Amniotic epithelial cell (primary cell): ENCODE measurements around the gene PALM2AKAP2.

Experiments
- DNase-seq: peaks from one replicate; pipeline ENCODE4 v3.0.0-alpha.2; 2010; ENCODE audit warnings: low read depth

Gene PALM2AKAP2

DNA sequence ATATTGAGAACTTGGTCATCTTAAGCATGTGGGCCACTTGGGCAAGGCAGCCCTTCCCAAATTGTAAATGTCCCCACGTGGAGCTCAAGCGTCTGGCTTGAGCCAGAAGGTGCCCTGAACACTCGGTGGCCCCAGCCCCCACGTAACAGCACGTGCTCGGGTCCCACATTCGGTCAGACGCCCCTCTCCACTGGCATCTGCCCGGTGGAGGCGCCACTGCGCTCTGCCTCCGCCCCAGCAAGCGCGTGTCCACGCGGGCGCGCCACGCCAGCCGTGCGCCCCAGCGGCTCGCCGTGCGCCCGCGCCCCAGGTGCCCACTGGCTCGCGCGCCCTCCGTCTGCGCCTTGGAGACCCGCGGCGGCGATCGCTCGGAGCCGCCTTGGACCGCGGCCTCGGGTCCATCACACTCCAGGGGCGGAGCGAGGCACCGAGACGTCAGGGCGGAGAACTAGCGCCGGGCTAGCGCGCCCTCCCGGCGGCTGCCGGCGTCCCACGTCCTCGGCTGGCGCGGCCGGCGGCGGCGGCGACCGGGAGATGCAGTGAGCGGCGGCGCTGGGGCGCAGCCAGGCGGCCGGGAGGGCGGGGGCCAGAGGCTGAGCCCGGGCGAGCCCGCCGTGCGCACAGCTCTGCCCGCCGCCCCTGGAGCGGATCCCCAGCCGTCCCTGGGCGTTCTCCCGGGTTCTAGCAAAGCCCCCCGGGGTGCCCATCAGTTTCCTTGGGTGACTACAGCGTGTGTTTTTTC is at the start of gene PALM2AKAP2:
PALM2AKAP2 (plus strand) TSS at position 488 of the 742 bp plus-strand sequence. CDS start 291 bp downstream, outside the sequence.
- DNase-seq: peak; percentile 24

DNA sequence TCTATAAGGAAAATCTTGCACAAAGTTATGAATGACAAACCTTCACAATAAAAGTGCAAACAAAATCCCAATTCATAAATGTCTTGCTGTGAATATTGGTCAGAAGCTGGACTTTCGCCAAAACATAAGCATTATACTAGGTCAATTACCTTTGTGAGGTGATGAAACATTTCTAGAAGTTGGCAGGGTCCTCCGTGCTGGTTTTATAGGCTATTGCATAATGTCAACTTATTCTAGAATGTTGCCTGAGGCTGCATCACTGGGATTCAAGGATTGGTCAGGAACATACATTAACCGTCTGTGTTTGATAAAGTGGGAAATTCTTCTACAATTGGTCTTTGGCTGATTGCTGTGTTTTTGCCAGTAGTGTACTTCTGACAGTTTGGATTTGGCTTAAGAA is 49.8 kb upstream of the PALM2AKAP2 start:
- DNase-seq: no peak

DNA sequence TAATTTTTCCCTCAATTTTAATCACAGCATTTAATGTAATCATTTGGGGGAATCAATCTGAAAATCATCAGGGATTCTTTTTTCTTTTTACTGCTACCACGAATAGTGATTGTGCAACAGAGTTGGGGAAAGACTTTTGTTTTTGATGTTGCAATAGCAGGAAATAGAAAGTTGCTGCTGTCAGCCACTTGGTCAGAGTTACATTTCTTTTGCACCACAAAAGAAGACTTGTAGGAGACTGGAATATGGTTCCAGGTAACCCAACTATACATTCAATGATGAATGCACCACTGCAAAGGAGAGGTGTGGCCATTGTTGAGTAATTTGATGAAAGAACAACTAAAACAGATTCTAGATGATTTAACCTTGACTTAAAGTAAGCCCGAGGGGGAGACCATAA is 46.3 kb upstream of the PALM2AKAP2 start:
- DNase-seq: peak; percentile 75

DNA sequence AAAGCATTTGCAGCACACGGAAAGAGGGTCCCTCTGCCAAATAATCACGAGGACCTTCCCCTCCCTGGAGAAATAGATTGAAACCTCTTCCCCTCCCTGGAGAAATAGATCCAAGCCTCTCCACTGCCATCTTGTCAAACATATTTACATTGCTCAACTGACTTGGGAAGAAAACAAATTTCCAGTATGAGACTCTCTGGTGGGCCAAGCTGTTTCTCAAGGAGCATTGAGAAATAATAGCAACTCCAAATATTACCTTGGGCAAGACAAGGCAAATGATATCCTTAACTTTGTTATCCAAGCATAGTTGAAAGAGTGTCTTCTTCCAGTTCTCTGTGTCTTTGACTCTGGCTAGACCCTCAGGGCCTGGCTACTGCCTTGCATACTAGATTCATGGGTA is 45.2 kb upstream of the PALM2AKAP2 start:
- DNase-seq: no peak

DNA sequence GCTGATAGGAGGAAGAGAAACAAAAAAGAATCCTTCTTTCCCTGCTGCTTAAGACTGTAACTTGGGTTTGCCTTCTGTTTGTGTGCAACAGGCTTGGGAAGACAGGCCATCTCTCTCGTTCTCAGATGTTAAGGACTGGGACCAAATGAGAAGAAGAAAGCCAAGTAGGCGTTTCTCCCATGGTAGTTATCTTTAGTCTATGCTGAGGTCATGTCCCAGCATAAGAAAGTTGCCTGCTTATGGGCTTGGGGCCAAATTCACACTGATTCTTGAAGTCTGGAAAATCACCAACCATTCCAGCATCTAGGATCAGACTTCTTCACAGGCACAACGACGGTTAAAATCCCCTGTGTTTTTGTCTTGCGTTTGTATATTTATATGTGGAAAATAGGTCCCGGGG is 44.2 kb upstream of the PALM2AKAP2 start:
- DNase-seq: no peak

DNA sequence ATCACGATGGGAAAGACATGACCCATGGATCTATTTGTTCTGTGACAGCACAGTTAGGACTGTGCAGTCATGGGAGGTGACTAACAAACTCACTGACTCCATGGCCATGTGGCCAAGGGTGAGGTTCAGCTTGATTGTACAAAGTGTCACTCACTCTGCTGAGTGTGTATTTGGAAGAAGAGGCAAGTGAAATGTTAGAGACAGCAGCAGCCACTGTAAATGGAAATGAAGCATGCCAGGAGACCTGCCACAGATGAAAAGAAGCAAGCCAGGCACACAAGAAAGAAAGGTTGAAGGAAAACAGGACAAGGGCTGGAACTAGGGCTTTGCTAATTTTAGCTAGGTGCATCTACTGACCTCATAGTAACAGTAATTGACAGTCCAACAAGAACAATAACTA is 42.7 kb upstream of the PALM2AKAP2 start:
- DNase-seq: no peak

DNA sequence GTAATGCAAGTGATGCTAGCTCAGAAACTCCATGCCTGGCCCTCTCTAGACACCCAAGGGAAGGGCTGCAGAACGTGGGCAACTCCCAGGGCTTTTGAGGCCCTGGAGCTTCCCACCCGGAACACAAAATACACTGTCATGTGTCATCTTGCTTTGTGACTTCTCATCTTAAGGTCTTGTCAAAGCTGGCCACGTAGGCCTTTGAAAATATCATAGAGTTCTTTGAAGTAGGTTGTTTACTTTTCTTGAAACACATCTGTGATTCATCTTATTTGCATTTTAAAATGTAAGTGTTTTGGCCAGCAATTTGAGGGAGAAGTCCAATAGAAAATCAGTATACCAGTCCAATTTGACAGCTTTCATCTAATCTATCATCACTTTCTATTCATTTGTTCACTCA is 40.2 kb upstream of the PALM2AKAP2 start:
- DNase-seq: no peak

DNA sequence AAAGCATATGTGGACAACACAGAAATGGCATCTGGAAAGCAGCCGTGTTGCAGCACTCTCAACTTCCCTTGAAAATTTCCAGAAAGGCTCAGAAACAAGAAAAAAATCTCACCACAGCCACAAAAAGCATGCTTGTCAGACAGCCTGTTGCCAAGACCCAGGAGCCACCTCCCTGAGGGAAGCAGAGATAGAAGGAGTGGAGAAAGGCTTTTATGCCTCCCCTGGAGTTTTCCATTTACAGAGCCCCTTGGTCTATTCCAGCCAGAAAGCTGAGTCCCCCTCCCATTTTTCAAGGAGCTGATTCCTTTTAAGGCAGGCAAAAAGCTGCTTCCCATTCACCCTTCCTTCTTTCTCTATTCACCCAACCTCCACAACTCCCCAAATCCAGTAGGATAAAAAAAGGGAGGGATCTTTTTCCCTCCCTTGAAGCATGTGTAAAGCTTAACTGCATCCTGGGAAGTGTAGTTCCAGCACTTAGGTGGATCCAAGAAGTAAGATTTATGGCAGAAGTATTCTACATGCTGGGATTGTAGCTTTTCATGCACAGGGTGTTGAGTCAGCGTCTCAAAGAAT is 37.1 kb upstream of the PALM2AKAP2 start:
- peak; percentile 46 for DNase-seq

DNA sequence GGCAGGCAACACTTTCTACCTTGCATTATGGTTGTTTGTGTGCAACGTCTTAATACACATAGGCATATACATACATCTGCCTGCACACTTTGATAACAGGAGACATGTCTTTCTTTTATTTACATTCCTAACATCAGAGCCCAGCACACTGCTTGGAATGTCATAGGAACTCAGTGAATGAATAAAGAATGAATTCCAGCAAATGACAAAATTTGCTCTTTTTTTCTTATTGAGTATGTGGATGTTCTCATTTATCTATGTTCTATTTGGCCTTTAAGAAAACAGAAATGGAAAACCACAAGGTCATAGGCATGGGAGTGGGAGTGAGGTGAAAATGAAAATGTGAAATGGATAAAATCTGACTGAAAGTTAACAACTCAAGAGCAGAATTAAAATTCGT is 36.3 kb upstream of the PALM2AKAP2 start:
- DNase-seq: no peak

DNA sequence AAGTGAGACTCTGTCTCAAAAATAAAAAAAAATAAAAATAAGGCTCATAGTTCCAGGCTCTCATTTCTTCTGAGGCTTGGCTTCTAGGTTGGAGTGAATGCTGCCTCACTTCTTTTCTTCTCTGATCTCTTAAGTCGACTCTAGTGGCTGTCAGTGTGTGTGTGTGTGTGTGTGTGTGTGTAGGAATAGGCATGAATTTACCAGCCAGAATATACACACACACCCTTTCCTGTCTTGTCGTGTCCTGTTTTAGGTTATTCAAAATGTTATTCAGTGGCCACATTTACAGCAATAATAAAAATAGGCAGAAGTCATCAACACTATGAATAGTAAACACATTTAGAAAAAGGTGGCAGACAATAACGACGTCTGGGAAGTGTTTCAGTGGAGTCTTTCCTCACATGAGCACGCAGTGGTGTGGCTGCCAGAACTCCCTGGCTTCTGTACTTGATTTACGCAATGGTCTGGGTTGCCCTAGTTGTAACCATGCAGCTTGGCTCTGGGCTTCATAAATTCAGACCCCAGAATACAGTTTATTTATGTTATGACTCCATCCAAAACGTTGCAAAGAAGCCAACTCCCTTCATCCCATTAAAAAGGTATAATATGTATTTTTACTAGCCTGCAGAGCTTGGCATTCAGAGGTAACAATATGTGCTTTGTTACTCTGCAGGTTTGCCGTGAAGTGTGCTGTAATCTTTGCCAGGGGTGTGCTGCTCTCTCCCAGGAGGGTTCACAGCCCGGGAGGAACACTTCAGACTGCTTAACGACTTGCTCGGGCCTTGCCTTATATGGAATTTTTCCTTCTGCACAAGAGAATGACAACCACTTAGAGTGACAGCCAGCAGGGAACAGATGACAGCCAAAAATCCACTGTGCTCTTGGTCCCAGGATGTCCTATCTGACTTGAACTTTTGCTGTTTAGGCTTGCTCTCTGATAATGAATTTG is 34.4 kb upstream of the PALM2AKAP2 start:
- DNase-seq: peak; percentile 59

DNA sequence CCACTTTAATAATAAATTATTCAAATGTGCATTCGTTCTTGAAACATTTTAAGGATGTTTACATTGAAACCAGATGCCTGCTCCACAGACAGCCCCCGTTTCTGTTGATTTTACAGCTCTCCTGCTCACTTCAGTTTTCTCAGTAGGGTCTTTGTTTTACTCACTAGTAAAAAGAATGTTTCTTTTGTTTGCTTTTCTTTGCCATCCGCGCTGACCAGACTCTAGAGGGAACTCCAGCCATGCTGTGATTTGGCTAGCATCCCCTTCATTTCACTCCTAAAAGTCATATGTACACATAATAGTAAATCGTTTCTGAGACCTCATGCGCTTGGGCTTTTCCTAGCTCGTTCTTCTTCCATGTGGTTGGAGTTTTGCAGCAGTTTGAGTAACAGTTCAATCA is 28.7 kb upstream of the PALM2AKAP2 start:
- DNase-seq: no peak

DNA sequence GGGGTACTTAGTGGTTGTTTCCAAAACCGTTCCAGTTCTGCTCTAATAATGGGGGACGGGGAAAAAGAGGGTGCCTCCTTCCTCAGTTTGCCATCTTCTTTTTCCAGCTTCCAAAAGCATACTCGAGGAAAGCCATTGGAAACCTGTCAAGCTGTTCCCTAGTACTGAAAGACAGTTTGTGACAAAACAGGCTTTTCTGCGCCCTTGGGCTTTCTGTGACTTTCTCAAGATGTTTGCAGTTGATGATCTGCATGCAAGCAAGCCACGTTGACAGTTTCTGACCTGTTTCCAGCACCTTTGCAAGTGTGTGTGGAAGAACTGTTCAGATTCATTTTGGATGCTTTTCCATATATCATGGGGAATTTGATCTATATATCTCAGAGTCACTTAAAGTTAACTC is 26.7 kb upstream of the PALM2AKAP2 start:
- DNase-seq: no peak

DNA sequence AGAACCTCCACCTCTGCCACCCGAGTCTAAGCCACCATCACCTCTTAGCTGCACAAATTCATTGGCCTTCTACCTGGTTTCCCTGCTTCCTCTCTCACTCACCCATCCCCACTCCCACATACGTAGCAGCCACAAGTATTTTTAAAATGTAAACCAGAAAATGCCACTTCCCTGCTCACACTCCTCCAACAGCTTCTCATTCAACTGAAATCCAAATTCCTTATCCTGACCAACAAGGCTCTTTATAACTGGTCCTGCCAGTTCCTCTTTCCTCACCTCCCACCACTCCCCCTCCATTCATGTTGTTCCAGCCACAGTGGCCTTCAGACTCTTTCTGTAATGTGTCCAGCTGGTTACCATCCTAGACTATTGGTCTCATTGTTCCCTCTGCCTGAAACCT is 25.0 kb upstream of the PALM2AKAP2 start:
- DNase-seq: peak; percentile 24

DNA sequence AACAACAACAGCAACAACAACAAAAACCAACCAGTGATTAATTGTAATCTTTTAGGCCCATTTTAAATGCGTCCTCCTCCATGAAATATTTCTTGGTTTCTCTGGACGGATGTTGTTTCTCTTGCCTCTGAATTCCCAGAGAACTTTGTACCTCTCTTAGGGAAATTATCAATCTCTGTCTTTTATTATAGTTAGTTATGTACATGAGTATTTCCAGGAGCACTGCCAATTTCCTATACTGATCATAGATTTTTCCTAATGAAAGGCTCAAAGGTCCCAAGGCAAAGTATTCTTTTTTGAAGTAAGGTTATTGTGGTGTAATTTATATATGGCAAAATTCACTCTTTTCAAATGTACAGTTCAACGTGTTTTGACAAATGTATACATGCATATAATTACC is 20.4 kb upstream of the PALM2AKAP2 start:
- no peak for DNase-seq

DNA sequence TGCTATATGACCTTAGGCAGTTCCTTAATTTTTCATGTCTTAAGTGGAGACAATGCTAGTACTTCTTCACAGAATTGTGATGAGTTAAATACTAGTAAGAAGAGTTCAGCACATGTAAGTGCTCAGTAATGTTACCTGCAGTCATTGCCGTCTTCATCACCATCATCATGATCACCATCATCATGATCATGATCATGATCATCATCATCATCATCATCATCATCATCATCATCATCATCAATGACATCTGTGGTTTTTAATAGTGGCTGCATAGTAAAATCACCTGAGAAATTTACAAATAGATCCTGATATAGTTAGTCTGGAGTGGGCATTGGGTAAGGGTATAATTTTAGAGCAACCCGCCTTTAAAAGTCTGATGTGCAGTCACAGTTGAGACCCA is 14.7 kb upstream of the PALM2AKAP2 start:
- no peak for DNase-seq

DNA sequence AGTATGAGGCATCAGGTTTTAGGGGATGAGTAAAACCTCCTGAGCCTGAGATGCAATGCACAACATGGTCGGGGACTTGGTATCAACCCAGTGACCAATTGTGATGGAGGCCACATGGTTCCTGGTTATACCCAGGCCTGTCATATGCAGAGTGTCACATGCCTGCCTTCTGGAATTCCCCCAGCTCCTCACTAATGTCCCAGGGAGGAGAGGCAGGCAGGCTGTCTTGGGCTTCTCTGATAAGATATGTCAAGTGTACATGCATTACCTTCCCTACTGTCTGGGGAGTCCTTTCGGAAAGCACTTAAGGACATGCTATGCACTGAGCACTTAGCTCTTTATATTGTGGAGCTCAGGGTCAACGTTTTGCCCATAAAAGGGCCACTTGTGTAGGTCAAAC is 14.2 kb upstream of the PALM2AKAP2 start:
- DNase-seq: no peak

DNA sequence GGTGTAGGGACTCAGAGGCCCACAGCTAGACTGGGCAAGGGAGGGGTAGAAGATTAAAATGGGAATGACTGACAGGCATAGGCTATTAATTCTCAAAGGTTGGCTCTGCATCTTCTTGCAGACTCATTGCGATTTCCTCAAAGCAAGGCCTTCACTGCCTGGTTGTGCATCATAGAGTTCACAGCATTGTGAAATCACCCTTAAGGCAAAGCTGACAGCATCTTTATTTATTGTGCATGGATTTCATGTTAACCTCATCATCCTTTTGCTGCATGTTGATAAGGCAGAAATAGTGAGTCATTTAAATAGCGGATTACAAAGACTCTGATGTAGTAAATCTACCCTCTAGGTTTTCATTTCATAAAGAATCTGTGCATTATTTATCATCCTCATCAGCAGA is 13.6 kb upstream of the PALM2AKAP2 start:
- peak; percentile 99 for DNase-seq

DNA sequence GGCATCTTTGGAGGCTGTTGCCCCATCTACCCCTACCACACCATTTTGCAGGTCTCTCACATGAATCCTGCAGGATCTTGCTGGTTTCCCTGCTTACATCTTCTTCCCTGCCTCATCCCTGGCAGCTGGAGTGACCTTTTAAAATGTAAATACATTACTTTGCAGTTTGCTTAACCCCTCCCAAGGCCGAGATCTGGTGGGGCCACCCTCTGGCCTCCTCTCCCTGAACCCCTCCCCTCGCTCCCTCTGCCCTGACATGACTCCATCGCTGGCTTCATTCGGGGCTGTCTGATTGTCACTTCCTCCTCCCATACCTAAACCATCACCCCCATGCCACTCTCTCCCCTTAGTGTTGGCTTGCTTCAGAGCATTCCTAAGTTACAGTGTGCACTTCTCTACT is 12.6 kb upstream of the PALM2AKAP2 start:
- DNase-seq: no peak

DNA sequence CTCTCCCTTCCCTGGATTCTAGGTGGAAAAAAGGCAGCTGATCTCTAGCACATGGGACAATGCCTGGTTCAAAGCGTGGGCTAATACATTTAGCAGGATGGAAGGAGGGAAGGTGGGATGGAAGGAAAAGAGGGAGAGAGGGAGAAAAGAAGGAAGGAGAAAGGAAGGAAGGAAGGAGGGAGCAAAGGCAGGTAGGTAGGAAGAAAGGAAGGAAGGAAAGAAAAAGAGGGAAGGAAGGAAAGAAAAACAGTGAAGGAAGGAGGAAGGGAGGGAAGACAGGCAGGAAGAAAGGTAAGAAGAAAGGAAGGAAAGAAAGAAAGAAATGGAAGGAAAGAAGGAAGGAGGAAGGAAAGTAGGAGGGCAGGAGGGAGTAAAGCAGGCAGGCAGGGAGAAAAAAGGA is 12.2 kb upstream of the PALM2AKAP2 start:
- DNase-seq: no peak

DNA sequence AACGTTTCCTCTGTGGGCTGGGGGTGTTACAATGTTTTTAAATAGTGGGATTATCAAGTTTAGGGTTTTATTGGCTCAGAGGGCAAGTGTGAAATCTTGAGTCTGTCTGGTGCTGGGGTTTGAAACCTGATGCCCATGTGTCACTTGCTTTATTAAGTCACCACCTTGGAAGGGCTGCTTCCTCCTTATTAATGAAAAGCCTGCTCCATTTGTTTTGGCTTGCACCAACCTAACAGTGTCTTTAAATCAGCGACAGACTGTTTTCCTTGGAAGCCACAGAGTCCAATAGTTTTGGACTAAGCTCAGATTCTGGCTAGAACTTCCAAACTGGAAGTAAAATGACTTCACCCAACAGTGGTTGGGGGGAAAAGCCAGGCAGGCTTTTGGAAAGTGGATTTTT is 10.7 kb upstream of the PALM2AKAP2 start:
- no peak for DNase-seq

DNA sequence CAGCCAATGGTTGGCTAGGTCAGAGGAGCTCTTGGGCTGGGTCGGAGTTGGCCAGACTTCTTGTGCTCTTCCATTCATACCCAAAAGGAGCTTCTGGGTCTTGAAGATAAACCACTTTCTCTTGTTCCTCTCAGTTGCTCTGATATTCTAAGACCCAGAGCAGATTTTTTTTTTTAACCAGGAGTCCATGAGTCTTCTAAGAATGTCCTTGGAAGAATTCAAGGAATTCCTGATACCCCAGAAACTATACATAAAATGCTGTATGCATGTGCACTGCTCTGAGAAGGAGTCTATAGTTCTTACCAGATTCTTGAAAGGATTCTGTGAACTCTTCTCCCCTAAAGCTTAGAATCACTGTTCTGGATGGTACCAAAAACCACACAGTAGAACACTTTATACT is 9.9 kb upstream of the PALM2AKAP2 start:
- no peak for DNase-seq

DNA sequence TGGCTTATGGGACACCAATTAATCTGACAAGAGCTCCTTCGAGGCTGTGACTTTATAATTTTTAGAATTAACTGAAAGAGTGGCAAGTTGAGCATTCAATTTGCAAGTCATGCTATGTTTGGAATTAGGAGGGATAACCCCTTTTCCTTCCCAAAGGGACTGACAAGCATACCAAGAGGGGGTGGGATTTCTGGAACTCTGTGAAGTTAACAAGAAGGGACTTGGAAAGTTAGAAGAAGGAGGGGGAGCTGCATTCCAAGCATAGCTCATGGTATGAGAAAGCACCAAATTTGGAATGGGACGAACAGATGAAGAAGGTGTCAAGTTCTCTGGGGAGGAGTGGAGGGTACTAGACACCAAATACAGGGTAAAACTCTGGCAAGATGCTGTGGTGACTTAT is 8.9 kb upstream of the PALM2AKAP2 start:
- no peak for DNase-seq
